GM12873 (cell line): ENCODE data around the gene PTGES3.

ENCODE experiments used
- CTCF ChIP-seq: IDR thresholded peaks from 2 replicates; pipeline ENCODE4 v1.5.1; 2012; ENCODE audit warnings: low read depth, mild to moderate bottlenecking, moderate library complexity, low read length, control low read depth; ENCODE audit not compliant: insufficient read depth; ENCODE audit errors: missing control alignments

The PTGES3 gene

GRCh38 chr12:56718149-56718548 lies 30.1 kb upstream of the PTGES3 start:
- no peak for TF ChIP-seq CTCF

GRCh38 chr12:56716933-56717880 lies 29.1 kb upstream of the PTGES3 start:
- no peak for TF ChIP-seq CTCF

- TF ChIP-seq CTCF: no peak
Measured at GRCh38 chr12:56716458-56716857, 28.4 kb upstream of the PTGES3 start.

- no peak for TF ChIP-seq CTCF
Measured at GRCh38 chr12:56715798-56716197, 27.7 kb upstream of the PTGES3 start.

GRCh38 chr12:56714431-56714929 lies 26.4 kb upstream of the PTGES3 start:
- TF ChIP-seq CTCF: no peak

DNA sequence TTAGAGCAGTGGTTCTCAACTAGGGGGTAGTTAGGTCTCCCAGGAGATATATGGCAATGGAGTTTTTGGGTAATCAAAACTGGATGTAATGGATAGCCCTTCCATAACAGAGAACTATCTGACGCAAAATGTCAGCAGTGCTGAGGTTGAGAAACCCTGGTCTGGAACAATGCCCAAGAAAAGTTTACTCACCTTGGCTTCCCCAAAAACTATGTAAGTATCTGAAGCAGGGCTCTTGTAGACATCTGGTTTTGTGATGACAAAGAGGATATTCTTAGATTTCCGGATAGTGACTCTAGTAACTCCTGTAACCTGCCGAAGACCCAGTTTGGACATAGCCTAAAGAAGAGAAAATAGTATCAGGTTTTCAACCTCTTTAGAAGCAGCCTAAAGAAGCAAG lies 25.3 kb upstream of the PTGES3 start:
- TF ChIP-seq CTCF: no peak

DNA sequence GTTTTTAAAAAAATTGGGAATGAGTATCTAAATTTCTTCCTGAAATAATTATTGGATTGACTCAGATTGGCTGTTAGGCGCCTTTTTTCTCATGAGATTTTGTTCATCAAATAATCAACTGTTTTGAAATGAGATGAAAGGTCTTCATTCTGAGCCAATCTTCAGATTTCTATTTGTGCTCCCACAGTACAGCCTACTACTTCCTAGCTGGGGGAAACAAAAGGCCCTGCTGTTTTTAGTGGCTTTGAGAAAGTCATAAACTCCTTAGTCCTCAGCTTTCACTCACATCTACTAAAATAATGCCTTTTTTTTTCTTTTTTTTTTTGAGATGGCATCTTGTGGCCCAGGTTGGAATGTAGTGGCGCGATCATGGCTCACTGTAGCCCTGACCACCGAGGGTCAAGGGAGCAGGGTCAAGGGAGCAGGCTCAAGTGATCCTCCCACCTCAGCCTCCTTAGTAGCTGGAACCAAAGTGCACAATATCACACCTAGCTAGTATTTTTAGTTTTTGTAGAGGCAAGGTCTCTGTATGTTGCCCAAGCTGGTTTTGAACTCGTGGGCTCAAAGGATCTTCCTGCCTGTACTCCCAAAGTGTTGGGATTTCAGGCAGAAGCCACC lies 21.8 kb upstream of the PTGES3 start:
- no peak for TF ChIP-seq CTCF
